K562 (cell line): Measurements from ENCODE around the gene RALB. TPM values are rescaled to one million over a fixed set of nuclear protein-coding genes. Genes with fewer than 3 reads are reported as not detected.

ENCODE experiments used
- CREB1 ChIP-seq, 2 experiments: sonication (generic) in 1 of 2; formaldehyde crosslinking in 1 of 2; IDR thresholded peaks; 2 replicates each; pipeline versions ENCODE4 v1.6.1 to v1.8.0; 2012 to 2022; ENCODE audit warnings: inconsistent platforms in 1 of 2, mild to moderate bottlenecking in 1 of 2, missing genetic modification reagents in 1 of 2, moderate library complexity in 1 of 2
- JUND ChIP-seq, 2 experiments: IDR thresholded peaks; 2 replicates in 1 of 2; 3 replicates in 1 of 2; pipeline ENCODE4 v1.6.1; 2011; ENCODE audit warnings: borderline replicate concordance in 2 of 2, low read depth in 2 of 2, low read length in 2 of 2, improper control_type of control experiment in 1 of 2, missing biosample characterization in 1 of 2, missing genetic modification characterization in 1 of 2, missing genetic modification reagents in 1 of 2
- NRF1 ChIP-seq, 2 experiments: fragments of 450-650 bp; IDR thresholded peaks in 1 of 2; conservative IDR thresholded peaks in 1 of 2; 2 replicates each; pipeline ENCODE4 v1.6.1; 2014; ENCODE audit warnings: mild to moderate bottlenecking in 2 of 2
- SAFB ChIP-seq: fragments of 200-400 bp; formaldehyde crosslinking; IDR thresholded peaks from 2 replicates; pipeline ENCODE4 v1.6.1; 2017; ENCODE audit warnings: low read depth, low read length, borderline replicate concordance
- SMAD1 ChIP-seq: fragments of 150-350 bp; IDR thresholded peaks from 2 replicates; pipeline ENCODE4 v1.6.1; 2014; ENCODE audit warnings: low read length, low read depth; ENCODE audit not compliant: partially characterized antibody
- ZBTB17 ChIP-seq: fragments of 450-650 bp; formaldehyde crosslinking; IDR thresholded peaks from 2 replicates; pipeline ENCODE4 v1.4.0; 2020; ENCODE audit warnings: mild to moderate bottlenecking
- polyA plus RNA-seq, 8 experiments: library from polyadenylated mRNA; depleted of rRNA in 4 of 8; stranded (reverse) in 5 of 8; unstranded in 3 of 8; fragments of >200 nt; fragmentation: Nextera tagmentation in 2 of 8; fragmentation: Illumina TruSeq in 1 of 8; extraction: Ambion mirVana in 2 of 8; extraction: Trizol in 1 of 8; gene quantifications; 2 replicates each; pipeline versions ENCODE4 v1.2.1 to v1.2.3, GENCODE V29; 2011 to 2014; ENCODE audit warnings: inconsistent platforms in 1 of 8, missing spikeins in 1 of 8
- total RNA-seq, 7 experiments: library from RNA; depleted of rRNA in 6 of 7; stranded (reverse); fragments of >200 nt in 6 of 7; fragmentation: Illumina TruSeq in 2 of 7; extraction: Trizol in 2 of 7; gene quantifications; 2 replicates each; pipeline versions ENCODE4 v1.2.1 to v1.2.3, GENCODE V29; 2011 to 2021; ENCODE audit warnings: low replicate concordance in 1 of 7
- TF ChIP-seq, protein P1 (sequence below): sonication (generic); formaldehyde crosslinking; IDR thresholded peaks from 2 replicates; pipeline ENCODE4 v1.8.0; 2023; ENCODE audit warnings: mild to moderate bottlenecking, missing genetic modification reagents
- TF ChIP-seq, protein P2 (sequence below), 2 experiments: fragments of 450-650 bp in 1 of 2; sonication (generic) in 1 of 2; formaldehyde crosslinking in 1 of 2; IDR thresholded peaks; 2 replicates each; pipeline versions ENCODE4 v1.7.1 to v1.9.0; 2016 to 2022; ENCODE audit warnings: inconsistent platforms in 1 of 2, mild to moderate bottlenecking in 1 of 2, missing genetic modification reagents in 1 of 2

Gene RALB
- total and polyA plus RNA-seq, 9 of the 15 experiments (the other 6 are each of a cell fraction or from before 2014, with no cell fraction given) = 14.8 to 65.6 (median 38.4) TPM

DNA sequence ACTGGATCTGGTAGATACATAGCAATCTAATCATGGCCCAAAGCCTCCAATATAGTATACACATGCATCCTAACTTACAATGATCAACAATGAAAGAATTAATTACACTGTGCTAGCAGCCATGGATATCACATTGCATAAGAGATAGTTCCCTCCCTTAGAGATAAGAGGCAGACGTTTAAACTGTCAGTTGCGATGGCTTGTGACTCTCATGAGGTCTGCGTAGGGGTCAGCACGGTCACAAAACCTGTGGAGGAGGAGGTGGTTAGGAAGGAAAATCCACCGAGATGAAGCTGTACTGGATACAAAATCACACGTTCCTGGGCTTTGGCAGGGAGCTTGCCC is 800 bp upstream of the RALB start (continued):
- TF ChIP-seq, protein P1, sequence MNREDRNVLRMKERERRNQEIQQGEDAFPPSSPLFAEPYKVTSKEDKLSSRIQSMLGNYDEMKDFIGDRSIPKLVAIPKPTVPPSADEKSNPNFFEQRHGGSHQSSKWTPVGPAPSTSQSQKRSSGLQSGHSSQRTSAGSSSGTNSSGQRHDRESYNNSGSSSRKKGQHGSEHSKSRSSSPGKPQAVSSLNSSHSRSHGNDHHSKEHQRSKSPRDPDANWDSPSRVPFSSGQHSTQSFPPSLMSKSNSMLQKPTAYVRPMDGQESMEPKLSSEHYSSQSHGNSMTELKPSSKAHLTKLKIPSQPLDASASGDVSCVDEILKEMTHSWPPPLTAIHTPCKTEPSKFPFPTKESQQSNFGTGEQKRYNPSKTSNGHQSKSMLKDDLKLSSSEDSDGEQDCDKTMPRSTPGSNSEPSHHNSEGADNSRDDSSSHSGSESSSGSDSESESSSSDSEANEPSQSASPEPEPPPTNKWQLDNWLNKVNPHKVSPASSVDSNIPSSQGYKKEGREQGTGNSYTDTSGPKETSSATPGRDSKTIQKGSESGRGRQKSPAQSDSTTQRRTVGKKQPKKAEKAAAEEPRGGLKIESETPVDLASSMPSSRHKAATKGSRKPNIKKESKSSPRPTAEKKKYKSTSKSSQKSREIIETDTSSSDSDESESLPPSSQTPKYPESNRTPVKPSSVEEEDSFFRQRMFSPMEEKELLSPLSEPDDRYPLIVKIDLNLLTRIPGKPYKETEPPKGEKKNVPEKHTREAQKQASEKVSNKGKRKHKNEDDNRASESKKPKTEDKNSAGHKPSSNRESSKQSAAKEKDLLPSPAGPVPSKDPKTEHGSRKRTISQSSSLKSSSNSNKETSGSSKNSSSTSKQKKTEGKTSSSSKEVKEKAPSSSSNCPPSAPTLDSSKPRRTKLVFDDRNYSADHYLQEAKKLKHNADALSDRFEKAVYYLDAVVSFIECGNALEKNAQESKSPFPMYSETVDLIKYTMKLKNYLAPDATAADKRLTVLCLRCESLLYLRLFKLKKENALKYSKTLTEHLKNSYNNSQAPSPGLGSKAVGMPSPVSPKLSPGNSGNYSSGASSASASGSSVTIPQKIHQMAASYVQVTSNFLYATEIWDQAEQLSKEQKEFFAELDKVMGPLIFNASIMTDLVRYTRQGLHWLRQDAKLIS (CRISPR knock-in tag) = peak; percentile 72; the same call in 1 of the 2 replicates
- TF ChIP-seq JUND (IDR thresholded peaks at IDR 0.05; ENCODE audit: borderline replicate concordance, low read depth, low read length) (peak; percentile 49; the same call in 1 of the 2 replicates), JUND (tag; IDR thresholded peaks at IDR 0.05; ENCODE audit: borderline replicate concordance, low read depth, low read length) (peak; percentile 42; the same call in 1 of the 3 replicates), ZBTB17 (CRISPR knock-in tag) (no peak), NRF1 (conservative IDR thresholded peaks at IDR 0.05 in 1 of 2, IDR thresholded peaks at IDR 0.05 in 1 of 2) (peak in 1 of 2 experiments; percentile 9; a peak in 2 of 4 replicates), CREB1 (IDR thresholded peaks at IDR 0.05) (no peak), CREB1 (CRISPR knock-in tag; IDR thresholded peaks at IDR 0.05) (0 out of 2 replicates have a peak, but pooled peaks have one; percentile 19), SAFB (no peak), SMAD1 (no peak)
- TF ChIP-seq, protein P2, sequence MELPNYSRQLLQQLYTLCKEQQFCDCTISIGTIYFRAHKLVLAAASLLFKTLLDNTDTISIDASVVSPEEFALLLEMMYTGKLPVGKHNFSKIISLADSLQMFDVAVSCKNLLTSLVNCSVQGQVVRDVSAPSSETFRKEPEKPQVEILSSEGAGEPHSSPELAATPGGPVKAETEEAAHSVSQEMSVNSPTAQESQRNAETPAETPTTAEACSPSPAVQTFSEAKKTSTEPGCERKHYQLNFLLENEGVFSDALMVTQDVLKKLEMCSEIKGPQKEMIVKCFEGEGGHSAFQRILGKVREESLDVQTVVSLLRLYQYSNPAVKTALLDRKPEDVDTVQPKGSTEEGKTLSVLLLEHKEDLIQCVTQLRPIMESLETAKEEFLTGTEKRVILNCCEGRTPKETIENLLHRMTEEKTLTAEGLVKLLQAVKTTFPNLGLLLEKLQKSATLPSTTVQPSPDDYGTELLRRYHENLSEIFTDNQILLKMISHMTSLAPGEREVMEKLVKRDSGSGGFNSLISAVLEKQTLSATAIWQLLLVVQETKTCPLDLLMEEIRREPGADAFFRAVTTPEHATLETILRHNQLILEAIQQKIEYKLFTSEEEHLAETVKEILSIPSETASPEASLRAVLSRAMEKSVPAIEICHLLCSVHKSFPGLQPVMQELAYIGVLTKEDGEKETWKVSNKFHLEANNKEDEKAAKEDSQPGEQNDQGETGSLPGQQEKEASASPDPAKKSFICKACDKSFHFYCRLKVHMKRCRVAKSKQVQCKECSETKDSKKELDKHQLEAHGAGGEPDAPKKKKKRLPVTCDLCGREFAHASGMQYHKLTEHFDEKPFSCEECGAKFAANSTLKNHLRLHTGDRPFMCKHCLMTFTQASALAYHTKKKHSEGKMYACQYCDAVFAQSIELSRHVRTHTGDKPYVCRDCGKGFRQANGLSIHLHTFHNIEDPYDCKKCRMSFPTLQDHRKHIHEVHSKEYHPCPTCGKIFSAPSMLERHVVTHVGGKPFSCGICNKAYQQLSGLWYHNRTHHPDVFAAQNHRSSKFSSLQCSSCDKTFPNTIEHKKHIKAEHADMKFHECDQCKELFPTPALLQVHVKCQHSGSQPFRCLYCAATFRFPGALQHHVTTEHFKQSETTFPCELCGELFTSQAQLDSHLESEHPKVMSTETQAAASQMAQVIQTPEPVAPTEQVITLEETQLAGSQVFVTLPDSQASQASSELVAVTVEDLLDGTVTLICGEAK (IDR thresholded peaks at IDR 0.05) = no peak
- TF ChIP-seq, protein P2 (CRISPR knock-in tag; IDR thresholded peaks at IDR 0.05) = no peak
